Measurements from ENCODE around the gene CCDC30. TPM values are rescaled to one million over a fixed set of nuclear protein-coding genes. Genes with fewer than 3 reads are reported as not detected.

Gene CCDC30
- total RNA-seq, 1 experiment from 2014 or later: 1.3 TPM

DNA sequence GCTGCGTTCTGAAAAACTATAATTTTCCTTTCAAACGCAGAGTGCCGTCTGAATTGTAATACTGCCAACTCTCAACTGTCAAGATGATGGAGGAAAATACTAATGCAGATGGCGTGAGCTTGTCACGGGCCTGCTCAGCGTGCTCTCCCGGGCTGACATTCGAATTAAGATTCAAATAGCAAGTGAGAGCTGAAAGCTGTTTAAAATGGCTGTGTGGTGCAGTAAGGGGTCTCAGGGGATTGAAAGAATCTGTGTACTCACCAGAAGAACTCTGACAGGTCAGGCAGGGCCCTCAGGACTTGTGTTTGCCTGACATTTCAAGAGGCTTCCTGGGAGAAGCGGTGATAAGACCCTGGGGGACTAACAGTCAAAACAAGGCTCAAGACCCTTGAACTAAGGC, 40.3 kb upstream of the CCDC30 start:
- intact Hi-C loops (cut with micrococcal nuclease; ENCODE audit: unreplicated experiment): no loop called here
- H3K36me3 ChIP-seq (ENCODE audit: control insufficient read depth, insufficient read depth, low read length): no peaks in the 10 kb centered on the region
- in situ Hi-C loops (cut with HindIII; ENCODE audit: low pct_unique_long_range_greater_than_20kb, low sequenced_read_pairs): no loop called here
- no peaks in the 10 kb centered on the region for H3K9me3 ChIP-seq (ENCODE audit: control insufficient read depth, insufficient read depth, low read depth, low read length)
- no TSS peak for BruUV-seq (replicated peaks)
- no peak overlapping the region for H3K27ac ChIP-seq (ENCODE audit: low read length)
- POLR2A ChIA-PET: no interaction called here
- ATAC-seq: no peak
- H3K27me3 ChIP-seq (ENCODE audit: control insufficient read depth, insufficient read depth, low read length): no peaks in the 10 kb centered on the region
- DNase-seq (ENCODE audit: low read depth, low spot score): no peak
- no peaks in the 10 kb centered on the region for H3K4me1 ChIP-seq (ENCODE audit: control insufficient read depth, insufficient read depth, low read length)
- CTCF ChIA-PET: no interaction called here
- no peak overlapping the region for H3K4me3 ChIP-seq (ENCODE audit: low read depth in 2 of 2, low read length in 2 of 2)
- TF ChIP-seq, protein P1, sequence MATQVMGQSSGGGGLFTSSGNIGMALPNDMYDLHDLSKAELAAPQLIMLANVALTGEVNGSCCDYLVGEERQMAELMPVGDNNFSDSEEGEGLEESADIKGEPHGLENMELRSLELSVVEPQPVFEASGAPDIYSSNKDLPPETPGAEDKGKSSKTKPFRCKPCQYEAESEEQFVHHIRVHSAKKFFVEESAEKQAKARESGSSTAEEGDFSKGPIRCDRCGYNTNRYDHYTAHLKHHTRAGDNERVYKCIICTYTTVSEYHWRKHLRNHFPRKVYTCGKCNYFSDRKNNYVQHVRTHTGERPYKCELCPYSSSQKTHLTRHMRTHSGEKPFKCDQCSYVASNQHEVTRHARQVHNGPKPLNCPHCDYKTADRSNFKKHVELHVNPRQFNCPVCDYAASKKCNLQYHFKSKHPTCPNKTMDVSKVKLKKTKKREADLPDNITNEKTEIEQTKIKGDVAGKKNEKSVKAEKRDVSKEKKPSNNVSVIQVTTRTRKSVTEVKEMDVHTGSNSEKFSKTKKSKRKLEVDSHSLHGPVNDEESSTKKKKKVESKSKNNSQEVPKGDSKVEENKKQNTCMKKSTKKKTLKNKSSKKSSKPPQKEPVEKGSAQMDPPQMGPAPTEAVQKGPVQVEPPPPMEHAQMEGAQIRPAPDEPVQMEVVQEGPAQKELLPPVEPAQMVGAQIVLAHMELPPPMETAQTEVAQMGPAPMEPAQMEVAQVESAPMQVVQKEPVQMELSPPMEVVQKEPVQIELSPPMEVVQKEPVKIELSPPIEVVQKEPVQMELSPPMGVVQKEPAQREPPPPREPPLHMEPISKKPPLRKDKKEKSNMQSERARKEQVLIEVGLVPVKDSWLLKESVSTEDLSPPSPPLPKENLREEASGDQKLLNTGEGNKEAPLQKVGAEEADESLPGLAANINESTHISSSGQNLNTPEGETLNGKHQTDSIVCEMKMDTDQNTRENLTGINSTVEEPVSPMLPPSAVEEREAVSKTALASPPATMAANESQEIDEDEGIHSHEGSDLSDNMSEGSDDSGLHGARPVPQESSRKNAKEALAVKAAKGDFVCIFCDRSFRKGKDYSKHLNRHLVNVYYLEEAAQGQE (IDR thresholded peaks at IDR 0.05; ENCODE audit: insufficient read depth in 1 of 2, low read depth in 2 of 2, low read length in 1 of 2): no peak
- TF ChIP-seq, protein P2, sequence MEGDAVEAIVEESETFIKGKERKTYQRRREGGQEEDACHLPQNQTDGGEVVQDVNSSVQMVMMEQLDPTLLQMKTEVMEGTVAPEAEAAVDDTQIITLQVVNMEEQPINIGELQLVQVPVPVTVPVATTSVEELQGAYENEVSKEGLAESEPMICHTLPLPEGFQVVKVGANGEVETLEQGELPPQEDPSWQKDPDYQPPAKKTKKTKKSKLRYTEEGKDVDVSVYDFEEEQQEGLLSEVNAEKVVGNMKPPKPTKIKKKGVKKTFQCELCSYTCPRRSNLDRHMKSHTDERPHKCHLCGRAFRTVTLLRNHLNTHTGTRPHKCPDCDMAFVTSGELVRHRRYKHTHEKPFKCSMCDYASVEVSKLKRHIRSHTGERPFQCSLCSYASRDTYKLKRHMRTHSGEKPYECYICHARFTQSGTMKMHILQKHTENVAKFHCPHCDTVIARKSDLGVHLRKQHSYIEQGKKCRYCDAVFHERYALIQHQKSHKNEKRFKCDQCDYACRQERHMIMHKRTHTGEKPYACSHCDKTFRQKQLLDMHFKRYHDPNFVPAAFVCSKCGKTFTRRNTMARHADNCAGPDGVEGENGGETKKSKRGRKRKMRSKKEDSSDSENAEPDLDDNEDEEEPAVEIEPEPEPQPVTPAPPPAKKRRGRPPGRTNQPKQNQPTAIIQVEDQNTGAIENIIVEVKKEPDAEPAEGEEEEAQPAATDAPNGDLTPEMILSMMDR (IDR thresholded peaks at IDR 0.05): no peak
- no peak for TF ChIP-seq POLR2AphosphoS5 (IDR thresholded peaks at IDR 0.05; ENCODE audit: low read depth, low read length)
- TF ChIP-seq SIN3A (IDR thresholded peaks at IDR 0.05; ENCODE audit: borderline replicate concordance, insufficient read depth, low read depth, low read length): no peak
- TF ChIP-seq TCF7L2 (IDR thresholded peaks at IDR 0.05; ENCODE audit: low read depth, low read length): no peak

DNA sequence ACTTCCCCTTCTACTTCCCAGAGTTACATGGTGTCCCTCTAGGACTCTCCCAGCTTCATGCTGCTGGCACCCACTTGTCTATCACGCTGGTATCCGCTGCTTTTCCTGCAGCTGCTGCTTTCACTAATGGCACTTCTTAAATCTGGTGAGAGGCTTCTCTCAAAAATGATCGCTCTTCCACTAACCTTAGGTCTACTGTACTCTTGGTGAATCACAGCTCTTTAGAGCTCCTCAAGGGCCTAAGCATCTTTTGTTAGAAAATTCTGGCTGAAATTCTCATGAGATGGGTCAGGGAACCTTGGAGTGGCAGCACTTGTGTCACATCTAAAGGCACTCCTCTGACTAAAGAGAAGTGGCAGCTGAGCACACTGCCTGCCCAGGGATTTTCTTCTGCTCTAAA, 39.4 kb upstream of the CCDC30 start:
- Histone ChIP-seq H3K27me3 (ENCODE audit: control insufficient read depth, insufficient read depth, low read length) (no peaks in the 10 kb centered on the region), H3K27ac (ENCODE audit: low read length) (no peak overlapping the region), H3K9me3 (ENCODE audit: control insufficient read depth, insufficient read depth, low read depth, low read length) (no peaks in the 10 kb centered on the region), H3K4me1 (ENCODE audit: control insufficient read depth, insufficient read depth, low read length) (no peaks in the 10 kb centered on the region), H3K4me3 (ENCODE audit: low read depth in 2 of 2, low read length in 2 of 2) (no peak overlapping the region), H3K36me3 (ENCODE audit: control insufficient read depth, insufficient read depth, low read length) (no peaks in the 10 kb centered on the region)
- ChIA-PET CTCF (no interaction called here), POLR2A (no interaction called here)
- no peak for ATAC-seq
- TF ChIP-seq POLR2AphosphoS5 (IDR thresholded peaks at IDR 0.05; ENCODE audit: low read depth, low read length): no peak
- TF ChIP-seq TCF7L2 (IDR thresholded peaks at IDR 0.05; ENCODE audit: low read depth, low read length): no peak
- TF ChIP-seq, protein P2 (IDR thresholded peaks at IDR 0.05): no peak
- TF ChIP-seq SIN3A (IDR thresholded peaks at IDR 0.05; ENCODE audit: borderline replicate concordance, insufficient read depth, low read depth, low read length): no peak
- TF ChIP-seq, protein P1 (IDR thresholded peaks at IDR 0.05; ENCODE audit: insufficient read depth in 1 of 2, low read depth in 2 of 2, low read length in 1 of 2): no peak
- BruUV-seq (replicated peaks): no TSS peak
- intact Hi-C loops (cut with micrococcal nuclease; ENCODE audit: unreplicated experiment): no loop called here
- DNase-seq (ENCODE audit: low read depth, low spot score): no peak
- in situ Hi-C loops (cut with HindIII; ENCODE audit: low pct_unique_long_range_greater_than_20kb, low sequenced_read_pairs): no loop called here

Data from Panc1 (cell line).